ENCODE results near the gene CRIM1. TPM values are rescaled to one million over a fixed set of nuclear protein-coding genes. Genes with fewer than 3 reads are reported as not detected.

The CRIM1 gene
- total RNA-seq, 8 experiments from 2014 or later: 15.1 to 61.1 (median 24.3) TPM

DNA sequence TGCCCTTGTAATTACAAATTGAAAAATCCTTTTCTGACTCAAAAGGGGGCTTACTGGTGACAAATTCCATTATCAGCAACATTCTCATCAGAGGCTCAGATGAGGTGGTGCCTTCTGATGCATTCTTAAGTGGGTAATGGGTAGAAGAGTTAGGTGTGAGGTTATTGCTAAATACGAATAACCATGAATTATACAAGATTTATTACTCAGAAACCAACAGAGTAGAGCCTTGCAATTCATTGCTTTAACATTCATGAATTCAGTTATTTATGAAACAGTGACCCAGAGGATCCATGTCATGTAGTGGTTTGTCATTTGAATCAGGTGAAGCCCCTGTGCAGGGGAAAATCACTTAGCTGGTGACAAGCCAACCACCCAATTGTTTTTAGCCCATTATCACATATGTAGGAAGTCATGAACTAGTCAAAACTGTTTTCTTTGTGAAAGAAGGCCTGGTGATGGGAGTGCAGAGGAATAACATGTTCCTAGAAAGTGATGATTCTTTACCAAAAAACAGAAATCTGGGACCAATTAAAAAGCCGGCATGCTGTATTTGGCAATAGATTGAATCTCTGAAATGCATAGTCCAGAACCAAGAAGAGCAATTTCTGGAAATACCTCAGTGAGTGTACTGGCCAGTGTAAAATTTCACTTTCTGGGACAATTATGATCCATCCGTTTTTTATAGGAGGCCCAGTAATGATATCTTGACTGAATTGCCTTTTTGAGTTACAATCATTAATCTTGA is 70.2 kb downstream of the CRIM1 start:
- ATAC-seq (replicated peaks in 6 of 8): peak in 5 of 8 experiments; percentile 26 to 74 (median 56)
- in situ Hi-C loops (cut with MboI; ENCODE audit: low pct_unique_long_range_greater_than_20kb in 2 of 9, low sequenced_read_pairs in 9 of 9, unreplicated experiment in 9 of 9): no loop called here
- Histone ChIP-seq H3K27ac (no peak overlapping the region), H3K4me3 (no peak overlapping the region), H3K4me1 (replicated peaks in 1 of 2) (peaks cover 7 to 45% of the 10 kb centered on the region in 2 donors)
- WGBS, 10 experiments: 23 to 100% (median 94%) methylated on average over 1 to 3 of the region's 3 CpGs

DNA sequence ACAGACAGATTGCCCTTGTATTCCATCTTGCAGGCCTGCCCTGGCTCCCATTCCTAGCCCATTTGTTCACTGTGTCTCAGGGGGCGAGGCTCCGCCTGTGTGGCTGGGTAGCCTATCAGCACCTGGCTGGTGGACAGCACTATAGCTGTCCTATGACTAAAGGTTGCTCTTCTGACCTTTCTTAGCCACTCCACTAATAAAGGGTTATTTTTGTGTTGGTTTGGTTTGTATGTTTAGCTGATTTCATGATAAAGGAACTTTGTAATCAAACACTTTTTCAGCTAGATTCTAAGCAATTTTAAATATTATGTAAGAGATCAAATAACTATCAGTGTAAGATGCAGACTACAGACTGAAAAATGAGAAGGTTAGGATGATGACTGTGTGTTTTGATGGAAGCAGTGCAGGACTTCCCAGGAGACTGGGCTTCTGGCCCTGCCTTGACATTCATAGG is 72.2 kb downstream of the CRIM1 start:
- Histone ChIP-seq H3K4me1 (replicated peaks in 1 of 2) (peaks cover 8 to 31% of the 10 kb centered on the region in 2 donors), H3K4me3 (no peak overlapping the region), H3K27ac (no peak overlapping the region)
- peak in 2 of 8 experiments; percentile 41 to 43 for ATAC-seq (replicated peaks in 6 of 8)
- in situ Hi-C loops (cut with MboI; ENCODE audit: low pct_unique_long_range_greater_than_20kb in 2 of 9, low sequenced_read_pairs in 9 of 9, unreplicated experiment in 9 of 9): no loop called here
- 81 to 100% (median 94%) methylated on average over 2 of the region's 2 CpGs; no CpG with 5 or more reads in 5 of the 10 experiments for WGBS, 10 experiments

DNA sequence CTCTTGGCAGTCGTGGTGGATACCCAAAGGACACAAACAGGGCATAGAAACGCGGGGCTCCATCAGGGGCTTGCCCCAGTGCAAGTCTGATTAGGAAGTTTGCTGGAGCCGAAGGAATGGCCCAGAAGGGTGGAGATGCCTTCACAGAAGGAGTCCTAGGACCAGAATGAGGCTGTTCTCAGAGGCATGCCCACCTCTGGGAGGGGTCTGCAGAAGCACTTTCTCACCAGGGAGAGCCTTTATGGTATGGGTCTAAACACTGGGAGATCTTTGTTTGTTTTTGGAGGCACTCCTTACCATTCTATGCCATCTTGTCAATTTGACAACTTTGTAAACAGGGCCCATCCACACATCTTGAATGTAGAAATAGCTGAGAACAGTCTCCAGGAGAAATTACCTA is 75.0 kb downstream of the CRIM1 start:
- WGBS, 10 experiments: 90 to 100% (median 100%) methylated on average over 1 to 4 of the region's 4 CpGs; no CpG with 5 or more reads in 5 of the 10 experiments
- in situ Hi-C loops (cut with MboI; ENCODE audit: low pct_unique_long_range_greater_than_20kb in 2 of 9, low sequenced_read_pairs in 9 of 9, unreplicated experiment in 9 of 9): no loop called here
- peaks cover 15 to 23% of the 10 kb centered on the region in 2 donors for H3K4me1 ChIP-seq (replicated peaks in 1 of 2)
- ATAC-seq (replicated peaks in 6 of 8): peak in 3 of 8 experiments; percentile 47 to 71 (median 66)
- H3K27ac ChIP-seq: no peak overlapping the region
- no peak overlapping the region for H3K4me3 ChIP-seq

DNA sequence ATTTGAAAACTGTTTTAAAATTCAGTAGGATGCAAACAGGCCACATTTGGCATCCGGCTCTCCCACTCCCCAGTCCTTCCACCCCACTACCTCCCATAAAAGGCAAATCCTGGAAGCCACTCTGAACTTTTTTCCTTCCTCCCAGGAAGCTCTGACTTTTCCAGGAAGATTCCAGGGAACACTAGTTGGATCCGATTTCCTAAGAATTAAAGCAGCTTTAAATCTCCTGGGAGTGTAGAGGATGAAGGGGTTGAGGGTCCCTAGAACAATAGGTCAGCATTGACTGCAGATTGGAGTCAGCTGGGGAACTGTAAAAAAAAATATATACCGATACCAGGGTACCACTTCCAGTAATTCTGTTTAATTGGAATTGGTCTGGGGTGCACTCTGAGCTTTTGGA is 76.9 kb downstream of the CRIM1 start:
- H3K4me1 ChIP-seq (replicated peaks in 1 of 2): peaks cover 12 to 13% of the 10 kb centered on the region in 2 donors
- H3K4me3 ChIP-seq: no peak overlapping the region
- ATAC-seq (replicated peaks in 6 of 8): no peak
- no peak overlapping the region for H3K27ac ChIP-seq
- in situ Hi-C loops (cut with MboI; ENCODE audit: low pct_unique_long_range_greater_than_20kb in 2 of 9, low sequenced_read_pairs in 9 of 9, unreplicated experiment in 9 of 9): no loop called here
- WGBS, 10 experiments: 48 to 100% (median 93%) methylated on average over 1 to 2 of the region's 3 CpGs; no CpG with 5 or more reads in 3 of the 10 experiments

DNA sequence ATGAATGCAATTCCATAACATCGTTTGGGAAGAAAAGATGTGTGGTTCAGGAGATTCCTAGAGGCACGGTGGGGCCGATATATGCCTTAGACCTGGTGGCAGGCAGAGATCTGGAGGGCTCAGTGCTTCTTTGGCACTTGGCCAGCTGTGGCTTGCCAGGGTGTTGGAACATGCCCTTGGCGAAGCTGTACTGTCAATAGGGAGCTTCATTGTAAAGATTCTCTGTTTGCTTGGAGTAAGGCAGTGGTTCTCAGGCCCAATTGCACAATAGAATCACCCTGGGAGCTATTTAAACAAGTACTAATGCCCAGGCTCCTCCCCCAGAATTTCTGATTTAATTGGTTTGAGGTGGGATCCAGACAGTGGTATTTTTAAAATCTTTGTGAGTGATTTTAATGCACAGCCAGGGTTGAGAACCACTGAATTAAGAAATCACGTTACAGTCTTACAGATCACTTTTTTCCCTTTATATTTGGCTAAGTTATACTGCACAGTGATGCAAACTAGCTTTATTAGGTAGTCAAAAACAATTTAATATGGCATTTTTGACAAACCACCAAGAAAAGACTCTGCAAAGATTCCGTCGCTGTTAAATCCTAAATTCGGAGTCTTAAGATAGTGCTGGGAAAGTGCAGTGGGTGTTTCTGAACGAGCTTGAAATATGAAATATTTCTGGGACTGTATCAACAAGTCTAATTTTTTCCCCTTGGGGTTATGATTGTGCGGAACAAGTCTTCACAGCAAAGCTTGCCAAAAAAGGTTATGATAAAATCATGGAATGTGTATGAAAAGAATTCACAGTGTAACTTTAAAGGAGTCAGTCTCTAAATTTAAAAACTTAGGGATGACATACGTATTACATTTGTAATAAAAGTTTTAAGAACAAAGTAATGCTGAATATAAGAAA is 78.0 kb downstream of the CRIM1 start:
- Histone ChIP-seq H3K4me1 (replicated peaks in 1 of 2) (peaks cover 15% of the 10 kb centered on the region in 2 donors), H3K27ac (no peak overlapping the region), H3K4me3 (no peak overlapping the region)
- in situ Hi-C loops (cut with MboI; ENCODE audit: low pct_unique_long_range_greater_than_20kb in 2 of 9, low sequenced_read_pairs in 9 of 9, unreplicated experiment in 9 of 9): no loop called here
- 29 to 100% (median 95%) methylated on average over 2 to 10 of the region's 11 CpGs for WGBS, 10 experiments
- ATAC-seq (replicated peaks in 6 of 8): peak in 7 of 8 experiments; percentile 37 to 89 (median 74)

DNA sequence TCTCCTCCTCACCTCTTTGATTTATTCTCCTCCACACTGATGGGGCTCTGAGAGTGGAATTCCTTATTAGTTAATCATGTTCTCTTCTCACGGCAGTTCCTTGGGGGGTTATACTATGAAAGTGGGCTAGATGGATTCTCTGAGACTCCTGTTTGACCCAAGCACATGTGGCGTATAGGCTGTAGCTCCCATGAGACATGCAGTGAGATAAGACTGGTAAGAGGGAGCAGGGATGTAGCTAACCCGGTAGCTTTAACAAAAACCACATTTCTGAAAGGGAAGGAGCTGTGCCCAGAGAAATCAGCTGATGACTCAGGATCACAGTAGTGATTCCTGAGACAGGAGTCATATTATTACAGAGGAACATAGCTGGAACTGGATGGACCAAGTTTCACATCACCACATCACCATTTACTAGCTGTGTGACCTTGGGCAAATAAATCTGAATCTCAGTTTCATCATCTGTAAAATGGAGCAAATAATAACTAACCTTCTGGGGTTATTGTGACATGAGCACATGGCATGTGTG is 82.9 kb downstream of the CRIM1 start:
- H3K27ac ChIP-seq: no peak overlapping the region
- ATAC-seq (replicated peaks in 6 of 8): peak; percentile 54 to 95 (median 88)
- 0 to 88% (median 66%) methylated on average over 1 to 3 of the region's 3 CpGs; no CpG with 5 or more reads in 2 of the 10 experiments for WGBS, 10 experiments
- H3K4me1 ChIP-seq (replicated peaks in 1 of 2): peaks cover 12 to 40% of the 10 kb centered on the region in 2 donors
- in situ Hi-C loops (cut with MboI; ENCODE audit: low pct_unique_long_range_greater_than_20kb in 2 of 9, low sequenced_read_pairs in 9 of 9, unreplicated experiment in 9 of 9): no loop called here
- no peak overlapping the region for H3K4me3 ChIP-seq

DNA sequence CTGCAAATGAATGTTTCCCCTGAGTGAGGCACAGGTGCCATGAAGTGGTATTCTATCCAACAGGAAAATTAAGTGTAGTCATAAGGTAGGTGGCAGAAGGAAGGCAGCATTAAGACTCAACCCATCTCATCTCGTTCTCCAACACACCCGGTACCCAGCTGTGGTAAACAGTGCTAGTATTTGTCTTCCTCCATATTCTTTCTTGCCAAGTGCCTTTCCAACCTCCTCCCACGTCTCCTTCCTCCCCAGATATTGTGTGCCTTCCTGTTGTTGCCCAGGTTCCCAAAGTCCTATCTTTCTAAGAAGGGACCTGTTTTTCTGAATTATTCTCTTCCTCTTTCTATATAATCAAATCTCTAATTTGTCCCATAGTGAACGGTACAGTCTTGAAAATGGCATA is 83.5 kb downstream of the CRIM1 start:
- Histone ChIP-seq H3K4me3 (no peak overlapping the region), H3K27ac (no peak overlapping the region), H3K4me1 (replicated peaks in 1 of 2) (peaks cover 10 to 40% of the 10 kb centered on the region in 2 donors)
- no peak for ATAC-seq (replicated peaks in 6 of 8)
- in situ Hi-C loops (cut with MboI; ENCODE audit: low pct_unique_long_range_greater_than_20kb in 2 of 9, low sequenced_read_pairs in 9 of 9, unreplicated experiment in 9 of 9): no loop called here
- WGBS, 10 experiments: 79 to 100% (median 98%) methylated on average over 1 to 4 of the region's 4 CpGs; no CpG with 5 or more reads in 3 of the 10 experiments

DNA sequence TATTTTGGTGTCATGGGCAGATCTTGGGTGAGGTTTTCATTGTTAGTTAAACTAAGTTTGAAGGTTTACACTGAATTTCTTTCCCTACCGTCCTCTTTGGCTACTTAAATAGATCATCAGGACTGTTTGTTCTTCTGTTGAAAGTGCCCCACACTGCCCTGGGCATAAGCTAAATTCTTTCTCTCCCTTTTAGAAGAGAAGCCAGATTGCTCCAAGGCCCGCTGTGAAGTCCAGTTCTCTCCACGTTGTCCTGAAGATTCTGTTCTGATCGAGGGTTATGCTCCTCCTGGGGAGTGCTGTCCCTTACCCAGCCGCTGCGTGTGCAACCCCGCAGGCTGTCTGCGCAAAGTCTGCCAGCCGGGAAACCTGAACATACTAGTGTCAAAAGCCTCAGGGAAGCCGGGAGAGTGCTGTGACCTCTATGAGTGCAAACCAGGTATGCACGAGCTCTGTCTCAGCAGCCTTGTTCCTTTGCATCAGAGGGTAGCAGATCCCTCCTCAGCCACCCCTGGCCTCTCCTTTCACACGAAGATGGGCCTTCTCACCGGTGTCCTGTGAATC is 85.6 kb downstream of the CRIM1 start:
- Histone ChIP-seq H3K4me3 (no peak overlapping the region), H3K27ac (peak overlapping the region in 1 of 2 donors; percentile 38), H3K4me1 (replicated peaks in 1 of 2) (peaks cover 10 to 40% of the 10 kb centered on the region in 2 donors)
- peak in 1 of 8 experiments; percentile 35 for ATAC-seq (replicated peaks in 6 of 8)
- in situ Hi-C loops (cut with MboI; ENCODE audit: low pct_unique_long_range_greater_than_20kb in 2 of 9, low sequenced_read_pairs in 9 of 9, unreplicated experiment in 9 of 9): no loop called here
- WGBS, 10 experiments: 64 to 100% (median 88%) methylated on average over 1 to 11 of the region's 13 CpGs; no CpG with 5 or more reads in 2 of the 10 experiments

DNA sequence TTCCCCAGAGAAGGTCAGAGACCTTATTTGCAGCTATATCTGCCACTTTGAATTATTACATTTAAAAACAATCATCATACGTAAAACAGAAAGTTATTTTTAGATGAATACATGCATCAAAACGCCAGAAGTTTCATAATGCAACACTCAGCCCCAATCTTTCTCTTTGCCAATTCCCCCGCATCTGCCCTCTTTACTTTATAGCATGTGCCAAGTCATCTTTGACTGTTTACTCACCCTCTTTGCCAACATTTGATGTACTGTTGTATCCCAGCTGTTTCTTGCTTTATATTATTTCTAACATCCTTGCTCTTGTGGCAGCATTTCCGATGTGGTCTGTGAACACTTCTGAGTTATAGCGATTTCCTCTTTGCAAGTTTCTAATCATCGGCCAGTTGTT is 86.2 kb downstream of the CRIM1 start:
- no peak overlapping the region for H3K27ac ChIP-seq
- in situ Hi-C loops (cut with MboI; ENCODE audit: low pct_unique_long_range_greater_than_20kb in 2 of 9, low sequenced_read_pairs in 9 of 9, unreplicated experiment in 9 of 9): no loop called here
- H3K4me3 ChIP-seq: no peak overlapping the region
- peaks cover 10 to 40% of the 10 kb centered on the region in 2 donors for H3K4me1 ChIP-seq (replicated peaks in 1 of 2)
- 24 to 91% (median 71%) methylated on average over 4 to 6 of the region's 6 CpGs; no CpG with 5 or more reads in 1 of the 10 experiments for WGBS, 10 experiments
- peak in 3 of 8 experiments; percentile 21 to 49 (median 31) for ATAC-seq (replicated peaks in 6 of 8)

DNA sequence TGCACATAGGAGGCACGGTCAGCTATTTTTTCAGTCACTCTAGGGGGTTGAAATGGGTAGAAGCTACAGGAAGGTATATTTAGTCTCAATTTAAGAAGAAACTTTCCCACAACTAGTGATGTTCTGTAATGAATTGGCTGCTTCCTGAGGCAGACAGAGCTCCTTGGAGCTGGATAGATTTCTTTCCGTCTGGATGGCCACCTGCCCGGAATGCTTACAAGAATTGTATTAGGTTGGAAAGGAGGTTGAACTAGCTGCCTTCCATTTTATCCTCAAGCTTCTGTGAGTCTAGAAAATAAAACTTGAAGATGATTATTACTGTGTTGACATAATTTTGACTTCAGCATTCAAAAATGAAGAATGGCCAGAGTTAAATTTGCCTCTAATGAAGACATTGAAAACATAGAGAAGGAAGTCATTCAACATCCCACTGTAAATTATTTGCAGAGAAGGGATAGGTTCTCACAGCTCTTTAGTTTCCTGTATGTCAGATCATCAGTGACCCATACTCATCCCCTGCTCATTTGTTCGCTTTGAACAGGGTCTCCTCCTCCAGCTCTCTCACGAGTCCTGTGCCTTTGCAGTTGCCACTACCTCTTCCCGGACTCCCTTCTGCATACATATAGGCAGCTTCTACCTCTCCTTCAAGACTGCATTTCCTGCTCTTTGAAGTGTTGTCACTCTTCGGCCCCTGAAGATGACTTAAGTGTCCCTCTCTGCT is 88.8 kb downstream of the CRIM1 start:
- peaks cover 2 to 27% of the 10 kb centered on the region in 2 donors for H3K4me1 ChIP-seq (replicated peaks in 1 of 2)
- ATAC-seq (replicated peaks in 6 of 8): no peak
- in situ Hi-C loops (cut with MboI; ENCODE audit: low pct_unique_long_range_greater_than_20kb in 2 of 9, low sequenced_read_pairs in 9 of 9, unreplicated experiment in 9 of 9): no loop called here
- 79 to 100% (median 91%) methylated on average over 1 to 7 of the region's 7 CpGs for WGBS, 10 experiments
- no peak overlapping the region for H3K27ac ChIP-seq
- no peak overlapping the region for H3K4me3 ChIP-seq

DNA sequence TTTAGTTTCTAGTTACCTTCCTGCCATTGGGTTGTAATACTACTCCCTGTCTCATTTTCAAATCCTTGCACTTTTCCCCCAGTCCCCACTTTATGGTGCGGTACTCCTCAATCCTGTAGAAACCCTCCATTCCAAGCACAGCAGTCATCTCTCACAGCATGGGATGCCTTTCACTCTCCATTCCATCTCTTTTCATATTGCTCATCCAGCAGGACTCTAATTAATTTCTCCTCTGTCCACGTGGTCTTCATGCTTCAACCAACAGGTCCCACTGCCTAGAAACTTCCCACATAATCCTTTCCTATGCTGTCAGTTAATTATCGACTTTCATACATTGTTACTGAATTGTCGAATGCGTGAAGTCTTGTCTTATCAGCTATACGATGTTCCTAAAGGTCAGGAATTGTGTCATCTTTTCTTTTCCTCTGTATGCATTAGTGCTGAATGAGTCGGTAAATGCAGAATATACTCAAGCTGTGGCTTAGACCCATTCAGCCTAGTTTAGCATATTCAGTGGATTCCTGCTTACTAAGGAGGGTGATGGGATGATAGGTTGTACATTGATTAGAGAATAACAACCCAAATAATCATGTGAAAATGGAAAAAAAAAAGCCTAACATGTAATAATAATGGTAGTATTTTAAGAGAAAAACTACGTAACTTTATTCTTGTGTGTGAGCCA is 89.7 kb downstream of the CRIM1 start:
- Histone ChIP-seq H3K4me1 (replicated peaks in 1 of 2) (peaks cover 2 to 24% of the 10 kb centered on the region in 2 donors), H3K4me3 (no peak overlapping the region), H3K27ac (no peak overlapping the region)
- 63 to 100% (median 78%) methylated on average over 1 to 8 of the region's 8 CpGs for WGBS, 10 experiments
- ATAC-seq (replicated peaks in 6 of 8): peak in 2 of 8 experiments; percentile 66 to 76
- in situ Hi-C loops (cut with MboI; ENCODE audit: low pct_unique_long_range_greater_than_20kb in 2 of 9, low sequenced_read_pairs in 9 of 9, unreplicated experiment in 9 of 9): no loop called here

Data from motor neuron (in vitro differentiated cells).